Measurements from ENCODE around the gene TSEN15.
"Not testable (repeated sequence)": the region's sequence is repeated elsewhere in the genome, so short reads cannot be mapped to it uniquely, and the experiment has no call there.

Gene TSEN15

DNA sequence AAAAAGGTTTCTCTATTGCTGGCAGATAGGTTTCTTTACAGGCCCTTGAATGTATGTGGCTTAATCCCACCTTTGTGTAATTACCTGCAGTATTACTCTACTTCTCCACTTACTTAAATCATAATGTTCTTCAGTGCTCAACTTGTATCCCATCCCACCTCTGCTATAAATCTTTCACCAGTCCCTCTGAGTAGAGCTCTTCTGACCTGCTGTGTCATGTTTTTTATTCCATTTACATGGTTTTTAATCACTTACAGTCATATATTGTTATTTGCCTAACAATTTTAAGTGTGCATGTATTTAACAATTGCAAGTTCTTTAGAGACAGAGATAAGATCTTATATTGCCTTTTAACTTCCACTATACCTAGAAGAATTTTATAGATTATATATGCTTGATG lies 2.4 kb downstream of the TSEN15 start:
- no peak for DNase-seq (ENCODE audit: low read depth in 2 of 2)

DNA sequence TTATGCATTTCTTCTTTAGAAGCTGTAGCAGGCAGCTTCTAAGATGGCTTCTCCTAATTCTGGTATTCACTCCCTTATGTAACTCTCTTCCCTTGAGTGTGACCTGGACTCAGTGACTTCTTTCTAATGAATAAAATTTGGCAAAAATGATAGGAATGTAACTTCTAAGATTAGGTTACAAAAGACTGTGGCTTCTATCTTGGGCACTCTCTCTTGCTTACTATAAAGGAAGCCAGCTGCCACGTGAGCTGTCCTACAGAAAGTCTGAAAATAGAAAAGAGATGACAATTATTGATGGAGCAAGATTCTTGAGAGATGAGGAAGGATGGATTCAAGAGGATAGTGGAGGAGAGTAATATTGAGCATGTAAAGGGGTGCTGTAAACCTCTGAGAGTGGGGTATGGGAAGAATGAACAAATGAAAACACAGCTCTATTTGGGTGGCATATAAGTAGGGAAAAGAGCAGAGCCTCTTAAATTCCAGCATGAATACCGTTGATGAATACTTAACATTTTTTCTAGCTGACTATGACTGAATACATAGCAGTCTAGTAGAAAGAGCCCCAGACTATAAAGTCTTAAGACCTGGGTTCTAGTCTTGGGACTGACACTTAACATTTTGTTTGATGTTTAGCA lies 5.5 kb downstream of the TSEN15 start:
- DNase-seq (ENCODE audit: low read depth in 2 of 2), result no peak

DNA sequence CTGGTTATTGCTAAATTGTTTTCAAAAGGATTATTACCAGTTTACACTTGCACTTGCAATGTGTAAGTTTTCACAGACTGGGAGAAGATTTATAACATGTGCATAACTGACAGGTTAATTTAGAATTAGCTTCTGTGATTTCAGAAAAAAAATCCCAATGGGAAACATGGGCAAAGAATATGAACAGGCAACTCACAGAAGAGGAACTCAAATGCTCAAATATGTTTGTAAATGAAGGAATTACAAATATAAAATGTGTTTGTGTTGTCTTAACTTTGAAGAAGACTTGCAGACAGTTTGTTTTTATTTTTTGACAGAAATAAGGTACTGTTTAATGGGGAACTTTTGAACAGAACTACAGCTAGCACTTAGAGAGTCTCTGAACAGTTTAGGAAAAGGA lies 8.4 kb downstream of the TSEN15 start:
- no peak for DNase-seq (ENCODE audit: low read depth in 2 of 2)

DNA sequence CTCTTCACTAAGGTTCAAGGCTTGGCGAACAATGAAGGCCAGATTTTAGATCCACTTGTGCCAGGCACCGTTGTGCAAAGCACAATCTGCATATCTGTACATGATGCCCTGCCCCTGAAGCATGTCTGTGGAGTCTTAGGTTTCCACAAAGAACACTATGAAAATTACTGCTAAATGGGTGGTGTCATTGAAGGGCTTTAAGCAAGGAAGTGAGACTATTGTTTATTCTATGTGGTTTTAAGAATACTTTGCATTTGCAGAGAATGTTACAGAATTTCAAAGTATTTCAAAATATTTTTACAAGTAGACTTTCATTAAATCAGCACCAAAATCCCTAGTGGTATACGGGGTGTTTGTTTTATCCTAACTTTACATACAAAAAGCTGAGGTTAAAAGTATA lies 8.8 kb downstream of the TSEN15 start:
- no peak for DNase-seq (ENCODE audit: low read depth in 2 of 2)

DNA sequence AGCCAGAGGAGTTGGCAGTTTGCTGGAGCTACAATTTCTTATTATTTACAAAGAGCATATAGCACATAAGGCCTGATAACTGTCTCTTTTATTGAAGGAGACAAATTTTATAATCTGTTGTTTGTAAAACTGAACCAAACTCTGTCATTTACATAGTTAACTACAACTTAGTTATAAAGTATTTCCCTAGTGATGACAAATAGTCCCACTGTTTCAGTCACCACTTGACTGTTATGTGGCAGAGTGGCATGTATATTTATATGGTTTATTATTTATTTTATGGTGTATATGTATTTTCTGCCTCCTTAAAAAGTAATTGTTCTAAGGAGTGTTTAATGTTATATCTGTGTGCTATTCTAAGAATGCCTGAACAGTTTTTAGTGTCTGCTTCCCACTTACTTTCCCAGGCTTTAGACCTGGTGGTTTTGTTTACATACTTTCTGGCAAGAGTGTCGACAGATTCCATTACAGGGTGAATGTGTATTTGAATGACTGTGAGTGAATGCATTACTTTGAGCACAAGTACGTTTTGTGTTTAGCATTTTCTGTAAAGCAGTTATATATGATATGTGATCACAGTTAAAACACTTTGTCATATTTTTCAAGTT lies 10.0 kb downstream of the TSEN15 start:
- DNase-seq (ENCODE audit: low read depth in 2 of 2), result no peak

DNA sequence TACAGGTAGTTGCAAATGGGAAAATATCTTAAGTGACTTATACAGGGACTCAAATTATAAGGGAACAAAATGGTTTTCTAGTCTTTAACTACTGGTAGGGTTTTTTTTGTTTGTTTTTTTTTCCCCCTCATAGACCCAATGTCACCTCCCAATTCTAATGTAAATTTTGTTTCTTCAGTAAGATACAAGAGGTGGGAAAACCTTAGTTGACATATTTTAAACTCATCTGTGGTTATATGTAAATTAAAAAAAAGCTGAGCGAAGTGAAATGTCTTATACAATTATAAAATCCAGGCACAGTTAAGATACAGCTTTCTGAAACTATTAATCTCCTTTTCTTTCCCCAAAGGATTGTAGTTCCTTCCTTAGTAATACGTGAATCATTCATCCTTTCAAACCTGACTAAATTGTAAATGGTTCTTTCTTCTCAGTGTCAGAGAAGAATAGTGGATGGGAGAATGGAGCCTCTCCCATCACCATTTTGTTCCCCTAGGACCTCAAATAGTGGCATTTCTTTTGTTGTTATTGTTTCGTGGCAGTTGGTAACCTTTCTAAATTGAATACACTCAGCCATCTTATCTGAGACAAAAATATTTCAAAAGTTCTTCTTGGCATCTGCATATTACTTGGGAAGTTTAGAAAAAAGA lies 11.2 kb downstream of the TSEN15 start:
- DNase-seq (ENCODE audit: low read depth in 2 of 2), result no peak

DNA sequence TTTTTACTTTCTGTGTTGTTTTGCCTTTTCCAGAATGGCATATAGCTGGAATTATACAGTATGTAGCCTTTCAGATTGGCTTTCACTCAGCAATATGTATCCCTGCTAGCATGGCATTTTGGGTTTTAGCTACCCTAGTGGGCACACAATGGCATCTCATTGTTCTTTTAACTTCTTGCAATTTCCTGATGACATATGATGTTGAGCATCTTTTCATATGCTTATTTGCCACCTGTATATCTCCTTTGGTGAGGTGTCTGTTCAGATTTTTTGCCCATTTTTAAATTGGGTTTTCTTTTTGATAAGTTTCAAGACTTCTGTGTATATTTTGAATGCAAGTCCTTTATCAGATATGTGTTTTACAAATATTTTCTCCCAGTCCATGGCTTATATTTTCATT lies 14.0 kb downstream of the TSEN15 start:
- no peak for DNase-seq (ENCODE audit: low read depth in 2 of 2)

DNA sequence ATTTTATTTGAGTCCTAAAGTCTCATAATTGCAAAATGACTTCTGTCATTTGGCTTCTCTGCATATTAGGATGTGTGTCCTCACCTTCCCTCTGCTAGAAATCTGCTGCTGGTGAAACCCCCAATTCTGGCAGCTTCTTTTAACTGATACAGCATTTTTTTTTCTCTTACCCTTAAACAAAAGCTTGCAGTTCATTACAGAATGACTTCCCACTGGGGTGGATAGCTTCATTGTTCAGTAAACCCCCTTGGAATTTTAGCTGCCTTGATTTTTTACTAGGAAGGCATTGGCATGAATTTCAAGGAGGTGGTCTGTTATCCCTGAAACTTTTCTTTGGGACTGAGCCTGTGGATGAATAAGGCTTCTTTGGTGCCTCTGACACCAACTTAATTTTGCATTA lies 16.8 kb downstream of the TSEN15 start:
- no peak for DNase-seq (ENCODE audit: low read depth in 2 of 2)

DNA sequence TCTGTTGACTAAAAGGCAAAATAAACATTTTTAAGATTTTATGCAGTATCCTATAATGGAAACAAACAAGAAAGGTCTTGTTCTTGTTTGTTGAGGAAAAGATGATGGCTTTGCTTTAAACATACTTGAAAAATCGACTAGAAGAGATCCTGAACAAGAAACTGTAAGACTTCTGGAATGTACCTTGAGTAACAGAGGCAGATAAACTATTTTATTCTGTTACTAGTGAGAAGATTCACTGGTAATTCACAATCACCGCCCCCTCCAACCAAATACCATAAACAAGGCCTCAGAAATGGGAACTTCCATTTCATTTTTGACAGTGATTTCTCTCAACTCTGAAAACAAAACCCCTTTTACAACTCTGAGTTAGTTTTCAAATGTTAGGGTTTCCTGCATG lies 18.1 kb downstream of the TSEN15 start:
- DNase-seq (ENCODE audit: low read depth in 2 of 2), result no peak

DNA sequence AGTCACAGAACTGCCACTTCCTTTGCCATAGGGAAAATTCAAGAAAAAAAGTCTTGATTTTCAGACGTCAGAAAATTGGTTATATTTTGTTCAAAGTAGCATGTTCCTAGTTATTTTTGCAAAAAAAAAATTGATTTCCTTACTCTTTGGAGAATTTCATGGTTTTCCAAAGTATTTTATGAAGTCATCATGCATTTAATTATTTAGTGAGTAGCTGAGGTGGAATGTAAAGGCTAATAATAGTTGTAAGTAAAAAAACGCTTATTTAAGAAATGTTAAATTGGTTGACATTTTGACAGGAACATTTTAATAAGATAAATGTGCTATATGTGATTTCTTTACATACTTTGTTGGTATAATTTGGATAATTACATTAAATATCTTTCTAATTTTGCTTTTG lies 20.8 kb downstream of the TSEN15 start:
- no peak for DNase-seq (ENCODE audit: low read depth in 2 of 2)

DNA sequence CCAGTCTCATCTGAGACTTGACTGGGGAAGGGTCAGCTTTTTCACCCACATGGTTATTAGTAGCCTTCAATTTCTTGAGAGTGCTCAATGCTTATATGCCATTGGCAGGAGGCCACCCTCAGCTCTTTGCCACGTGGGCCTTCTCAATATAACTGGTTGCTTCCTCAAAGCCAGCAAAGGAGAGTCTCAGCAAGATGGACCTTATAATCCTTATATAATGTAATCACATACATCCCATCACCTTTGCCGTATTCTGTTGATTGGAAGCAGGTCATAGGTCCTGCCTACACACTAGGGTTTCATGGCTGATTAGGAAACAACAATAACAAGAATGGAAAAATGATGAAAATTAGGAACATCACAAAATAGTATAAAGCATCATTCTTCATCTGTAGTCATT lies 22.9 kb downstream of the TSEN15 start:
- no peak for DNase-seq (ENCODE audit: low read depth in 2 of 2)

DNA sequence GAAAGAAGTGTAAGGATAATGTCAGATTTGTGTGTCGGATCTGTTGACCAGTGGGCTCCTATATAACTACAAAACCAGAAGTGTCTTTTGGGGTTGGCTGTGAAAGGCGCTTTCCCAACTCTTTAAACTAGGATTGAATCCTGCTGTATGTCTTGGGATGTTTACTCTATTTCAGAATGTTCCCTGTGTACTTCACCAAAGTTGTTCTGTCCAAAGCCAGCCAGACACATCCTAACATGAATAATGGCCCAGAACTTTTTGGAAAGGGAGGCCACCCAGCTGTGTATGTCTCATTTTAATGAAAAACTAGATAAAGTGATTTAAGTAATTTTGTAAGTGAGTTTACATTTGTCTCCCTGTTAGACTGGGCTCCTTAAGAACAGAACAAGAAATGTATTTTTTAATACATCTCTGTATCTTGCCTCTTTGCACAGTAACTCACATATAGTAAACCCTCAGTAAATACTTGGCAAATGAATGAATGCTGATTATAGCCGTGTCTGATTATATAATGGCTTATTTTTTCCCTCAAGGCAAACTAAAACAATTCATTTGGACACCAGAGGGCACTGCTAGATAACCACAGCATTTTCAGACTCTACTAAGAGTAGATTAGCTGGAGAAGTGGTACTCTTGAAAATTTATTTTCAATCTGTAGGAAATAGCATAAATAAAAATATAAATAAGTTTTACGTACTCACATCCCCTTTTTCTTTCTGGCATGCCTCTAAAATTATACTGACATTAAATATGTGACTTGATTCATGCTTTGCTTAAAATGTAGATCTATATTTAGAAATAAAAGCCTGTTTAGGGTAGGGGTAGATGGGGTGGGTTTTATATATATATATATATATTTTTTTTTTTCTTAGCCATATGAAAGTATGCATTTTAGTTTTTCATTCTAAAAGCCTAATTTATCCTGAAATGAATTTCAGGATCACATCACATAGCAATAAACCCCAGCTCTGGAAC lies 23.8 kb downstream of the TSEN15 start:
- no peak for DNase-seq (ENCODE audit: low read depth in 2 of 2)

DNA sequence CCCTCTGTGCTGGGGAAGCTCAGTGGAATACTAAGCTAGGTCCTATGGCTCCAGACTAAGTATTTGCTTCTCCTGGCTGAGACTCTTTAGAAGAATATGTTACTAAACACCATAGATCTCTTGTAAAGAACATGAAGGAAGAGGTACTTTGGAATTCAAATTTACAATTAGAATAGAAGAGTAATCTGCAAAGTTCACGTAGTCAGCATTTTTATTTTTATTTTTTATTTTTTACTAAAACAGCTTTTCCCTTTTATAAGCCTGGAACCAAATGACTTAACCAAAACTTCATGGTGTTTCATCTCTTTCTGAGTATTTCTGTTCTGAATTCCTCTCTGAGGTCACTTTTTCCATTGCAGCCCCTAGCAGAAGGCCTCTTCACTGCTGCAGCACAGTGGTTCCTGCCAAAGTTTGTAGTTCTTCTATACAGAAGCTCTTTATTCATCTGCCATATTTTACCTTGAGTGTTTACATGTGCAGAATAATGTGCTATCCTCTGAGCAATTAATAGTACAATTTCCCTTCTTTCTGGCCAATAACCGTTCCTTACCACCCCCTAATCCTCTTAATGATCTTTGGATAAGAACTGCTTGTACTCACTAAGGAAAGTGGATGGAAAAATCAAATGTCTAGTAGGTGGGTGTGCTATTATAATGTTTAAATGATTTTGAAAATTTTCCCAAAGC lies 27.2 kb downstream of the TSEN15 start:
- DNase-seq (ENCODE audit: low read depth in 2 of 2), result no peak

DNA sequence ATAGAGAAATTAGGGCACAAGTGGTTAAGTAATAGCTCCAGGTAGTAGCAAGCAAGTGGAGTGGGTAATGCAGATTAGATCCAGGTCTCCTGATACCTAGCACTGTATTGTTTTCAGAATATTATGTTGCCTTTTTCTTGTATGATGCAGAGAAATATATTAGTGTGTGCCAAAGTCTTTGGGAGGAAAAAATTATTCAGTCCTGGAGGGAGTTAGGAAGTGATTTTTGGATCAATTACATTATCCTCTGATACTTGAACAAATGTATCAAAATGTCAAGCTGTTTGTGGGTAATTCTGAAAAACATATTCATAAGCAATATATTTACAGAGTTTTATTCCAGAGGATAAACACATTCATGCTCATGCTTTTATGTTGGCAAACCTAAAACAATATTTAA lies 28.8 kb downstream of the TSEN15 start:
- no peak for DNase-seq (ENCODE audit: low read depth in 2 of 2)

DNA sequence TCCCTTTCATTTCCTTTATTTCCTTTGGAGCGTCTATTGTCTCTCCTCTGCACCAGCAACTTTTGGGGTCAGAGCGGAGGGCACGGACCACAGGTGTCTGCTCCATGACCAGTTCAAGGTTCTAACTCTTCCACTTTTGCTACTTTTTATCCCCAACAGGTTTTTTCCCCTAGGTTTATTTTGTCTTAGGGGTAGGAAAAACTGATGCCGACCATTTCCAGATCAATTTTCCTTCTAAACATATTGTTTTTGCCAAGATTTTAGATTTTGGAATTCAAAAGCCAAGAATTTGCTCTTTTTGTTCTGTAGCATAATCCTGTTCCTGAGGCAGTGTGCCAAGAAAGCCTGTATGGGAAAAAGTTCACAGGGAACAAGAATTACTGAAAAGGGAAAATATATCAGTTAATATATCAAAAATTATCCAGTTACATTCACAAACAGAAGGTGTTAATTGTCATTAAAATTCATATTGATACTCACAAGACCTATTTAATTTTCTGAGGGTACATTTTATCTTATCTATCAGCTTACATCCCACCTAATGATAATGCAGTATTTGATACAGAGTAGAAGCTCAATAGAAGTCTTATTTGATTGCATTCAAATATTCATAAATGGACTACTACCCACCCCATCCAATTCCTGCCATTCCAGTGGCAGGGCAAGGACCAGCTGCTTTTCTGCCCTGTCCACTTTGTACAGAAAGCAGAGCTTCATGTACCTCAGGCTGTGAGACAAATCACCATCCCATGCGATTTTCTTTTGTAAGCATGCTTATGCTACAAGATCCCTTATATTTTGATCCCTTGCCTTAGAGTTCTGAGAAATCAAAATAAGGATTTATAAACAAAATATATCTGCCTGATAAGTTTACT lies 31.2 kb downstream of the TSEN15 start:
- no peak for DNase-seq (ENCODE audit: low read depth in 2 of 2)

DNA sequence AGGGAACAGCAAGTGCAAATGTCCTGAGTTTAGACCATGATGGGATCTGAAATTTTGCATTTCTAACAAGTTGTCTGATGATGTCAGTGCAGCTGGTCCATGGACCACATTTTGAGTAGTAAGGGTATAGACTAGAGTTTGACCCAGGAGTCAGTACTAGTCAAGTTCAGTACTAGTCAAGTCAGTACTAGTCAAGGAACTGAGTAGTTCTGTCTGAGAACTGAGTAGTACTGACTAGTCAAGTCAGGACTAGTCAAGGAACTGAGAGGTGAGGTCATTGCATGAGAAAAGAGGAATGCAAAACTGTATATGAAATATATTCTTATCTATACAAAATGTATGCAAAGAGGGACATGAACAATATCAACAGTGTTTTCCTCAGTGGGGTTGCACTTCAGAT lies 34.1 kb downstream of the TSEN15 start:
- DNase-seq (ENCODE audit: low read depth in 2 of 2), result no peak

DNA sequence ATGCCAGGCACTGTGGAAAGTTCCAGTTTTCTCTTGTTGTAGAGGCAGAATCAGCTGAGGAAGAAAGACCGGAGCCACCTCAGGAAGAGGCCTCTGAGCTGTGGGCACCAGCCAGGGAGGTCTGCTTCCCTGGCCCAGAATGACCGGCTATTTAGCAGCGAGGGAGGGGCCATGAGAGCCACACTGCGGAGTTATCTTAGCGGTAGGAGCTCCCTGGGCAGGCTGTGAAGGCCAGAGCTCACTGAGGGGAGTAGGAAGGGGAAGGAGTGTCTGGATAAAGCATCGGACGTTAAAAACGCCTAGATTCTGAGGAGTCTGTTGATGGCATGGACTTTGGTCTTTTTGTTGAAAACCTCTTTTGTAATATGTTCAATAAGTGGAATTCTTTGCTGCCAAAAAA lies 36.5 kb downstream of the TSEN15 start:
- DNase-seq (ENCODE audit: low read depth in 2 of 2), result no peak

DNA sequence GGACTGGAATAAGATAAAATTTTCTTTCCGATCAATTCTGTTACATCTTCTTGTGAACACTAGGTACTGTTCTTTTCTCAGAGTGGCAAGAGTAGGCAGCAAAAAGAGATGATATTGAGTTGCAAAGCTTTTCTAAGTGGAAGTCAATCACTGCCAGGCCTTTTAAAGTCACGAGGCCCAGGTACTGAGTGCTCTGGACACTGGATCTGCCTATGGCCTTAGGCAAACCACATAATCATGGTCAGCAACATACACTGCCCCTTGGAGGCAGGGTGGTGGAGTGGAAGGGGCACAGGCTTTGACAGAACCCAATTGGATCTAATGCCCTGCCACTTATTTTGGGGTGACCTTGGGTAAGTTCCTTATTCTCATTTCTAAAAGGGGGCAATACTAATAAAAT lies 41.5 kb downstream of the TSEN15 start:
- no peak for DNase-seq (ENCODE audit: low read depth in 2 of 2)

DNA sequence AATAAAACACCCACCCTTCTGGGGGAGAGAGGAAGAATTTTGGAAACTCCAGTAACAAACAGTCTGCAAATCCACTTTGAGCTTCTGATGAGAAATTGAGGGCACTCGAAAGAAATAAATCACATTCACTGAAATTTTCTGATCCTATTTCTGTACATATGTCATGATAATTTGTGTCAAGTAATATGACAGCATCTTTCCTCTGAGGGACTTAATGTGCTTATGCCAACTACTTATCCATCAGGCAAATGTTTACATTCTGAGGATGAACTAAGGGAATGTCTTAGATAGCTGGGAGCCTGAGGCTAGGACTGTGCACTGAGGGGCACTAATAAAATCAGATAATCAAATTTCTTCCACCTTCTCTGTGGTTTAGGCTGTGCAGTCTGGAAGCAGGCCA lies 44.5 kb downstream of the TSEN15 start:
- no peak for DNase-seq (ENCODE audit: low read depth in 2 of 2)

DNA sequence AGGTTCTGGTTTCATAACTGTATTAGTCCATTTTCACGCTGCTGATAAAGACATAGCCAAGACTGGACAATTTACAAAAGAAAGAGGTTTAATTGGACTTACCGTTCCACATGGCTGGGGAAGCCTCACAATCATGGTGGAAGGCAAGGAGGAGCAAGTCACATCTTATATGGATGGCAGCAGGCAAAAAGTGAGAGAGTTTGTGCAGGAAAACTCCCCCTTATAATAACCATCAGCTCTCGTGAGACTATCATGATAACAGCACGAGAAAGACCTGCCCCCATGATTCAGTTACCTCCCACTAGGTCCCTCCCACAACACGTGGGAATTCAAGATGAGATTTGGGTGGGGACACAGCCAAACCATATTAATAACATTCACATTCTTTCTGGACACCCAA lies 45.0 kb downstream of the TSEN15 start:
- DNase-seq (ENCODE audit: low read depth in 2 of 2), result not testable (repeated sequence)

DNA sequence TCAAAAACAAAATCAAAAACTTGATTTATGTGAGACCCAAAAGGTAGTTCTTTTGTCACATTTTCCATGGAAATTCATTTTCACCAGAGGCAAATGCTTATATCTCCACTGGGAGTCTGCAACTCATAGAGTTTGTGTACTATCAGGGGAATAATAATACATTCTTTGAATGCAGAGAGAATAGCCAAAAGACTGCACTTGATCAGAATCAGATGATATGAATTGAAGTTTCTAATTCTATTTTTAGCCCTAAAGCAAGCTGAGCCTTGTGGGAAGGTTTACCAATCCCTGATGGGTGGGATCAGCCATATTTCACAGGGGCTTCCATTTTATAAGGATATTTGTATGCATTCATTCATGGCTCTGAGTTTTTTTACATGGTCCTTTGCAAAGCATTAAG lies 49.6 kb downstream of the TSEN15 start:
- no peak for DNase-seq (ENCODE audit: low read depth in 2 of 2)
